C4-2B (cell line): Measurements from ENCODE around the gene C1orf232.
A peak's percentile ranks its signal among the peaks of the same experiment; 100 is the strongest.

Experiments used
- H3K27ac ChIP-seq: fragments of 450-650 bp; 2 replicates; pipeline ENCODE4 v1.5.1; 2017
- ZFX ChIP-seq: fragments of 450-650 bp; IDR thresholded peaks from 2 replicates; pipeline ENCODE4 v1.6.1; 2017
- TF ChIP-seq, protein P1 (sequence below): fragments of 450-650 bp; conservative IDR thresholded peaks from 2 replicates; pipeline ENCODE4 v1.5.1; 2017; ENCODE audit warnings: mild to moderate bottlenecking

The C1orf232 gene

GRCh38 chr1:26164861-26165842, 3.6 kb downstream of the C1orf232 start:
- H3K27ac ChIP-seq, result no peak overlapping the region
- TF ChIP-seq ZFX, result no peak
- TF ChIP-seq, protein P1, sequence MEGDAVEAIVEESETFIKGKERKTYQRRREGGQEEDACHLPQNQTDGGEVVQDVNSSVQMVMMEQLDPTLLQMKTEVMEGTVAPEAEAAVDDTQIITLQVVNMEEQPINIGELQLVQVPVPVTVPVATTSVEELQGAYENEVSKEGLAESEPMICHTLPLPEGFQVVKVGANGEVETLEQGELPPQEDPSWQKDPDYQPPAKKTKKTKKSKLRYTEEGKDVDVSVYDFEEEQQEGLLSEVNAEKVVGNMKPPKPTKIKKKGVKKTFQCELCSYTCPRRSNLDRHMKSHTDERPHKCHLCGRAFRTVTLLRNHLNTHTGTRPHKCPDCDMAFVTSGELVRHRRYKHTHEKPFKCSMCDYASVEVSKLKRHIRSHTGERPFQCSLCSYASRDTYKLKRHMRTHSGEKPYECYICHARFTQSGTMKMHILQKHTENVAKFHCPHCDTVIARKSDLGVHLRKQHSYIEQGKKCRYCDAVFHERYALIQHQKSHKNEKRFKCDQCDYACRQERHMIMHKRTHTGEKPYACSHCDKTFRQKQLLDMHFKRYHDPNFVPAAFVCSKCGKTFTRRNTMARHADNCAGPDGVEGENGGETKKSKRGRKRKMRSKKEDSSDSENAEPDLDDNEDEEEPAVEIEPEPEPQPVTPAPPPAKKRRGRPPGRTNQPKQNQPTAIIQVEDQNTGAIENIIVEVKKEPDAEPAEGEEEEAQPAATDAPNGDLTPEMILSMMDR, result no peak

- TF ChIP-seq, protein P1, result peak; percentile 83
- no peak for TF ChIP-seq ZFX
- no peak overlapping the region for H3K27ac ChIP-seq
These were observed 4.5 kb downstream of the C1orf232 start for GRCh38 chr1:26164036-26164860.

GRCh38 chr1:26163684-26164035, 5.1 kb downstream of the C1orf232 start:
- TF ChIP-seq, protein P1, result no peak
- TF ChIP-seq ZFX, result no peak
- no peak overlapping the region for H3K27ac ChIP-seq

- no peak overlapping the region for H3K27ac ChIP-seq
- TF ChIP-seq ZFX, result no peak
- TF ChIP-seq, protein P1, result no peak; the same call in 1 of the 2 replicates
These were observed 6.5 kb downstream of the C1orf232 start for GRCh38 chr1:26162220-26162709.

DNA sequence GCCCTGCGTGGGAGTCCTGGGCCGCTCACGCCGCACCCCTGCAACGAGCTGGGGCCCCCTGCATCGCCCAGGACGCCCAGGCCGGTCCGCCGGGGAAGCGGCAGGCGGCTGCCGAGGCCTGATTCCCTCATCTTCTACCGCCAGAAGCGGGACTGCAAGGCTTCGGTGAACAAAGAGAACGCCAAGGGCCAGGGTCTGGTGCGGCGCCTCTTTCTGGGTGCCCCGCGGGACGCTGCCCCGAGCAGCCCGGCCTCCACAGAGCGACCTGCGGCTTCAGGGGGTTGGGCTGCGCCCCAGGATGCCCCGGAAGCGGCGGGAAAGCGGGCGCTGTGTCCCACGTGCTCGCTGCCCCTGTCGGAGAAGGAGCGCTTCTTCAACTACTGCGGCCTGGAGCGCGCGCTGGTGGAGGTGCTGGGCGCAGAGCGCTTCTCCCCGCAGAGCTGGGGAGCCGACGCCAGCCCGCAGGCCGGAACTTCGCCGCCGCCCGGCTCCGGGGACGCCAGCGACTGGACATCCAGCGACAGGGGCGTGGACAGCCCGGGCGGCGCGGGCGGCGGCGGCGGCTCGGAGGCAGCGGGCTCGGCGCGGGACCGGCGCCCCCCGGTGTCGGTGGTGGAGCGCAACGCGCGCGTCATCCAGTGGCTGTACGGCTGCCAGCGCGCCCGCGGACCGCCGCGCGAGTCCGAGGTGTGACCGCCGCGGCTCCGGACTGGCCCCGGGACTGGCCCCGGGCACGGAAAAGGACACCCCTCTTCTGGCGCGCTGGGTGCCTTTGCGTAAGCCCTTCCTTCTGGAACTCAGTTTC, 7.1 kb downstream of the C1orf232 start:
- H3K27ac ChIP-seq, result no peak overlapping the region
- TF ChIP-seq ZFX, result no peak
- TF ChIP-seq, protein P1, result peak; percentile 33

DNA sequence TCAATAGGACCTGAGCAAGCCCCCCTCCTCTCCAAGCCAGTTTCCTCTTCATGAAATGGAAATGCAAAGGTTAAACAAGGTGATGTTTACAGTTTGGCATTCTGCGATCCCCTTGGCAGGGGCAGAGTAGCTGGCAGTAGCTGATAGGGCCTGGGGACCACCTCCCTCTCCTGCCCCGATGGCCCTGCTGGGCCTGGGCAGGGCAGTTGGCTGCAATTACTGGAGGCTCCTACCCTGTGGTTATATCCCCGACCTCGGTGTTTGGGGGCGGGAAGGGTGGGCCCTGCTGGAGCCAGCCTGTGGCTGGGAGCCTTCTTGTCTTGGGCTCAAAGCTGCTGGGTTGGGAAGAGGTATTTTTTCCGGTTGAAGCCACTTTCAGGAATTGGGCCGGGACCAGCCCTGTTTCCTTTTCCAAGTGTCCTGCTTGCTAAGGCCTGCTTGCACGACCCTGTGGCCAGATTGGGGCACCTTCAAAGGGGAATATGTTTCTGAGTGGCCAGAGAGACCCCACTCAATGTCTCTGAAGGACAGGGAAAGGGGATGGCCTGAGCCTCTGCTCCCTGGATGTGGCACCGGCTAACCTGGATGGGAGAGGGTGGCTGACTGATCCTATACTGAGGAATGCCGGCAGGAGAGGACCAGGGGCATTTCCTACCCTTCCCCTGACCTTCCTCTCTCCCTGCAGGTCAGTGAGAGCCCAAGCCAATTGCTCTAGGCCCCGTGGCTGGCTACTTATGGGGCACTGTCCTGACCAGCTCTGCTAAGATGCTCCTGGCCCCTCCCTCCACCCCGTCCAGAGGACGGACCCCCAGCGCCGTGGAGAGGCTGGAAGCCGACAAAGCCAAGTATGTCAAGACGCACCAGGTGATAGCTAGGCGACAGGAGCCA, 8.0 kb downstream of the C1orf232 start:
- no peak for TF ChIP-seq ZFX
- TF ChIP-seq, protein P1, result no peak
- no peak overlapping the region for H3K27ac ChIP-seq
